Frontal cortex (tissue), 1 donor: ENCODE data around the gene L2HGDH. TPM values are rescaled to one million over a fixed set of nuclear protein-coding genes. Genes with fewer than 3 reads are reported as not detected.

Experiments used
- small RNA-seq: library from RNA; depleted of rRNA; stranded (forward); fragments of <200 nt; gene quantifications from one replicate; pipeline ENCODE3, GENCODE V24; 2014
- total RNA-seq: library from RNA; depleted of rRNA; stranded (reverse); fragments of >200 nt; gene quantifications from one replicate; pipeline ENCODE4 v1.2.3, GENCODE V29; 2014

L2HGDH gene
- total RNA-seq, 1 donor from 2014 or later, result 18.3 TPM

Small RNA genes lying within 50 kb of the gene (small RNA-seq; reads per million reads assigned to genes)
- gene MIR4504, result not detected

Other genes starting within 250 kb of the L2HGDH start
- 9.8 TPM for gene VCPKMT, start 195.7 kb downstream of the L2HGDH start, total RNA-seq
- gene SOS2, start 80.7 kb downstream of the L2HGDH start, total RNA-seq, result 81.9 TPM
- 7.7 TPM for gene DMAC2L, start 95 bp upstream of the L2HGDH start, total RNA-seq
- 10.2 TPM for gene CDKL1, start 84.7 kb upstream of the L2HGDH start, total RNA-seq
- 85.2 TPM for gene MAP4K5, start 220.3 kb upstream of the L2HGDH start, total RNA-seq
- gene ATL1, start 247.9 kb upstream of the L2HGDH start, total RNA-seq, result 95.8 TPM